K562 (cell line): Measurements from ENCODE around the gene EHD2. TPM values are rescaled to one million over a fixed set of nuclear protein-coding genes. Genes with fewer than 3 reads are reported as not detected.

ENCODE experiments used
- ATAC-seq: fragments of 200-7000 bp; cut with Tn5 transposase; 3 replicates; pipeline ENCODE4 v1.9.1; 2020; ENCODE audit warnings: moderate library complexity
- BruUV-seq: library from RNA; stranded (reverse); fragments of 400-500 nt; replicated peaks from 2 replicates; lab custom pipeline; 2021; lab: Mats Ljungman, UMichigan
- CTCF ChIA-PET: fragments of 300-600 bp; formaldehyde crosslinking; extraction: SDS; loops from one replicate; lab custom pipeline; 2021; ENCODE audit warnings: low intra/inter-chr PET ratio; lab: Yijun Ruan, JAX
- POLR2A ChIA-PET: fragments of 300-600, 350-650 bp; sonication (Branson Sonifier 250); formaldehyde crosslinking; extraction: SDS; loops from one replicate; lab custom pipeline; 2021; ENCODE audit warnings: antibody characterized with exemption, inconsistent platforms; lab: Yijun Ruan, JAX
- DNase-seq, 4 experiments: peaks; one replicate each; pipeline versions ENCODE4 v3.0.0 to v3.0.0-alpha.2; 2011 to 2018; ENCODE audit warnings: low spot score in 3 of 4, mixed read lengths in 3 of 4; ENCODE audit errors: extremely low read depth in 1 of 4
- FAIRE-seq: peaks from 2 replicates; lab custom pipeline; 2011; peaks lifted over from hg19 to GRCh38; lab: Jason Lieb, UNC
- H2AFZ ChIP-seq: 2 replicates; pipeline ENCODE4 v1.6.0; 2011; ENCODE audit warnings: low read depth, low read length, control low read depth, inconsistent platforms
- H3K27ac ChIP-seq: fragments of 200-600 bp; 3 replicates; pipeline ENCODE4 v1.8.0; 2011; ENCODE audit warnings: low read depth, mild to moderate bottlenecking, control low read depth, inconsistent platforms, low read length, moderate library complexity, mixed read lengths; ENCODE audit errors: extremely low read depth
- H3K27me3 ChIP-seq, 2 experiments: fragments of 300-600 bp in 1 of 2; 2 replicates in 1 of 2; 3 replicates in 1 of 2; pipeline versions ENCODE4 v1.6.0 to v1.8.0; 2011; ENCODE audit warnings: inconsistent platforms in 2 of 2, low read length in 2 of 2, mild to moderate bottlenecking in 1 of 2, mixed read lengths in 1 of 2, moderate library complexity in 1 of 2; ENCODE audit not compliant: control insufficient read depth in 2 of 2, insufficient read depth in 2 of 2
- H3K36me3 ChIP-seq: fragments of 300-600 bp; 3 replicates; pipeline ENCODE4 v1.8.0; 2011; ENCODE audit warnings: mild to moderate bottlenecking, low read length, inconsistent platforms; ENCODE audit not compliant: control insufficient read depth, insufficient read depth
- H3K4me1 ChIP-seq, 2 experiments: fragments of 200-600 bp in 1 of 2; replicated peaks in 1 of 2; 2 replicates in 1 of 2; 3 replicates in 1 of 2; pipeline versions ENCODE4 v1.5.1 to v1.8.0; 2011; ENCODE audit warnings: inconsistent platforms in 2 of 2, low read length in 2 of 2, mild to moderate bottlenecking in 1 of 2, mixed read lengths in 1 of 2, moderate library complexity in 1 of 2; ENCODE audit not compliant: control insufficient read depth in 2 of 2, insufficient read depth in 2 of 2
- H3K4me2 ChIP-seq: 2 replicates; pipeline ENCODE4 v1.6.1; 2011; ENCODE audit warnings: low read length, control low read depth, inconsistent platforms, mixed read lengths; ENCODE audit not compliant: insufficient read depth
- H3K4me3 ChIP-seq: fragments of 200-600 bp; sonication (generic), shearing (Covaris generic); 2 replicates; pipeline ENCODE4 v1.5.1; 2016; ENCODE audit warnings: control low read depth, inconsistent platforms
- H3K79me2 ChIP-seq: fragments of 200-600 bp; 3 replicates; pipeline ENCODE4 v1.8.0; 2011; ENCODE audit warnings: low read length, inconsistent platforms; ENCODE audit not compliant: control insufficient read depth, insufficient read depth
- H3K9ac ChIP-seq, 2 experiments: 2 replicates each; pipeline versions ENCODE4 v1.6.0 to v1.6.1; 2011; ENCODE audit warnings: low read depth in 2 of 2, low read length in 2 of 2, control low read depth in 1 of 2, inconsistent platforms in 1 of 2, mild to moderate bottlenecking in 1 of 2, mixed read lengths in 1 of 2; ENCODE audit not compliant: insufficient read depth in 1 of 2
- H3K9me1 ChIP-seq: one replicate; pipeline ENCODE4 v1.6.0; 2011; ENCODE audit warnings: inconsistent platforms, mild to moderate bottlenecking, low read length, moderate library complexity; ENCODE audit not compliant: control insufficient read depth, insufficient read depth
- H3K9me3 ChIP-seq: replicated peaks from 2 replicates; pipeline ENCODE4 v1.5.1; 2011; ENCODE audit warnings: low read depth, low read length, inconsistent platforms; ENCODE audit not compliant: control insufficient read depth, insufficient read depth
- H4K20me1 ChIP-seq: replicated peaks from 2 replicates; pipeline ENCODE4 v1.6.1; 2011; ENCODE audit warnings: low read length, inconsistent platforms, mixed read lengths; ENCODE audit not compliant: control insufficient read depth, insufficient read depth
- ADNP ChIP-seq: fragments of 200-800 bp; sonication (Bioruptor generic); IDR thresholded peaks from 2 replicates; pipeline ENCODE4 v1.6.1; 2016; ENCODE audit warnings: missing genetic modification characterization, missing compliant biosample characterization
- ELF2 ChIP-seq: fragments of 250-450 bp; sonication (Bioruptor Pico); IDR thresholded peaks from 2 replicates; pipeline ENCODE4 v1.5.0; 2021; ENCODE audit warnings: mild to moderate bottlenecking
- MTF1 ChIP-seq: fragments of 250-450 bp; sonication (Bioruptor Pico); IDR thresholded peaks from 2 replicates; pipeline ENCODE4 v1.9.0; 2021; ENCODE audit warnings: moderate library complexity, mild to moderate bottlenecking, inconsistent platforms, borderline replicate concordance
- ZKSCAN1 ChIP-seq: fragments of 150-350 bp; IDR thresholded peaks from 2 replicates; pipeline ENCODE4 v1.6.1; 2016; ENCODE audit warnings: low read depth, low read length
- ZNF24 ChIP-seq: fragments of 450-650 bp; IDR thresholded peaks from 2 replicates; pipeline ENCODE4 v1.6.1; 2016
- WGBS: fragments of 100-300 bp; shearing (Covaris generic); methylation state at CpG from one replicate; pipeline ENCODE4 v1.1.6; 2016; ENCODE audit warnings: low coverage, mixed read lengths; ENCODE audit not compliant: insufficient coverage; ENCODE audit errors: missing lambda C conversion rate; 5-methylcytosine and 5-hydroxymethylcytosine counted together
- in situ Hi-C: fragments of 300-500 bp; cut with MboI; formaldehyde crosslinking; loops from 4 replicates; pipeline ENCODE4 v1.15.0; 2018; ENCODE audit warnings: inconsistent platforms, mixed read lengths
- intact Hi-C: fragments of 100-400 bp; cut with micrococcal nuclease; formaldehyde crosslinking; loops from 2 replicates; pipeline ENCODE4 v1.14.2; 2022
- polyA plus RNA-seq, 8 experiments: library from polyadenylated mRNA; depleted of rRNA in 4 of 8; stranded (reverse) in 5 of 8; unstranded in 3 of 8; fragments of >200 nt; fragmentation: Nextera tagmentation in 2 of 8; fragmentation: Illumina TruSeq in 1 of 8; extraction: Ambion mirVana in 2 of 8; extraction: Trizol in 1 of 8; gene quantifications; 2 replicates each; pipeline versions ENCODE4 v1.2.1 to v1.2.3, GENCODE V29; 2011 to 2014; ENCODE audit warnings: inconsistent platforms in 1 of 8, missing spikeins in 1 of 8
- total RNA-seq, 7 experiments: library from RNA; depleted of rRNA in 6 of 7; stranded (reverse); fragments of >200 nt in 6 of 7; fragmentation: Illumina TruSeq in 2 of 7; extraction: Trizol in 2 of 7; gene quantifications; 2 replicates each; pipeline versions ENCODE4 v1.2.1 to v1.2.3, GENCODE V29; 2011 to 2021; ENCODE audit warnings: low replicate concordance in 1 of 7
- TF ChIP-seq, protein P1 (sequence below): fragments of 250-450 bp; sonication (Bioruptor Pico); IDR thresholded peaks from 2 replicates; pipeline ENCODE4 v1.5.0; 2021; ENCODE audit warnings: mild to moderate bottlenecking, borderline replicate concordance
- TF ChIP-seq, protein P2 (sequence below): fragments of 250-450 bp; sonication (Bioruptor Pico); IDR thresholded peaks from 2 replicates; pipeline ENCODE4 v1.5.0; 2021; ENCODE audit warnings: mild to moderate bottlenecking, moderate library complexity

The EHD2 gene
- total and polyA plus RNA-seq, 9 of the 15 experiments (the other 6 are each of a cell fraction or from before 2014, with no cell fraction given): 1.7 to 32.2 (median 3.0) TPM

DNA sequence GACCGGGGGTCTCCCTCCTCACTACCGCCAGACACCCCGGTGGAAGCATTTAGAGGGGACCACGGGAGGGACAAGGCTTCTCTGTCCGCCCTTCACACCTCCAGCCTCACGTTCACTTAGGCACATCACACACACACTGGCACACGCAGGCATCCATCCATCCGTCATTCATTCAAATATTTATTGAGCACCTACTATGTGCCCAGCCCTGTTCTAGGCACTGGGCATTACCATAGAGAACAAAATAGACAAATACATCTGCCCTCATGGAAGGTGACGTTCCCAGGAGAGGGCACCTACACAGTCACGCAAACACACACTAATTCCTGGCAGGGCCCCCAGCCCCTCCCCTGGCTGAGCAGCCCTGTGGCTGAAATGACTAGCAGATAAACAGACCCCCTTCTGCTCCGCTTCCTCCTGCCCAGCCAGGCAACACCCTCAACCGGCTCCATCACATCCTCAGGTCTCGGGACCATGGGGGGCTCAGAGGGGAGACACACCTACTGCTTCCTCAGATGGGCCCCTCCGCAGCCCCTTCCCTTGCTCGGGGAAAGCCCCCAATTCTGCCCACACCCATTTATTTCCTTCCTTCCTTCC is 28.4 kb downstream of the EHD2 start:
- WGBS: 87% methylated on average over 10 of the region's 15 CpGs
- H3K9me1 ChIP-seq: no peaks in the 10 kb centered on the region
- H3K27me3 ChIP-seq: no peaks in the 10 kb centered on the region
- intact Hi-C loops (no loop called here), in situ Hi-C loops (no loop called here)
- FAIRE-seq: no peak
- no peak overlapping the region for H2AFZ ChIP-seq
- no peak overlapping the region for H3K4me2 ChIP-seq
- no peak for DNase-seq
- no peaks in the 10 kb centered on the region for H3K9me3 ChIP-seq
- POLR2A ChIA-PET: interaction anchor here (0.6 to 0.9 kb wide), 3 partner anchors 17 to 1639 kb away, joined by 3 read pairs; no protein-coding TSS in a partner anchor
- no peak overlapping the region for H3K4me3 ChIP-seq
- no peak overlapping the region for H3K27ac ChIP-seq
- BruUV-seq: no TSS peak
- no peaks in the 10 kb centered on the region for H4K20me1 ChIP-seq
- peaks cover 17% of the 10 kb centered on the region for H3K79me2 ChIP-seq
- no peak for ATAC-seq
- no peak overlapping the region for H3K9ac ChIP-seq
- H3K4me1 ChIP-seq: peaks cover 24 to 31% of the 10 kb centered on the region in 2 experiments
- peaks cover 24% of the 10 kb centered on the region; the same call in 2 of the 3 replicates for H3K36me3 ChIP-seq
- CTCF ChIA-PET: no interaction called here
- TF ChIP-seq ZKSCAN1: peak; percentile 97
- TF ChIP-seq, protein P1, sequence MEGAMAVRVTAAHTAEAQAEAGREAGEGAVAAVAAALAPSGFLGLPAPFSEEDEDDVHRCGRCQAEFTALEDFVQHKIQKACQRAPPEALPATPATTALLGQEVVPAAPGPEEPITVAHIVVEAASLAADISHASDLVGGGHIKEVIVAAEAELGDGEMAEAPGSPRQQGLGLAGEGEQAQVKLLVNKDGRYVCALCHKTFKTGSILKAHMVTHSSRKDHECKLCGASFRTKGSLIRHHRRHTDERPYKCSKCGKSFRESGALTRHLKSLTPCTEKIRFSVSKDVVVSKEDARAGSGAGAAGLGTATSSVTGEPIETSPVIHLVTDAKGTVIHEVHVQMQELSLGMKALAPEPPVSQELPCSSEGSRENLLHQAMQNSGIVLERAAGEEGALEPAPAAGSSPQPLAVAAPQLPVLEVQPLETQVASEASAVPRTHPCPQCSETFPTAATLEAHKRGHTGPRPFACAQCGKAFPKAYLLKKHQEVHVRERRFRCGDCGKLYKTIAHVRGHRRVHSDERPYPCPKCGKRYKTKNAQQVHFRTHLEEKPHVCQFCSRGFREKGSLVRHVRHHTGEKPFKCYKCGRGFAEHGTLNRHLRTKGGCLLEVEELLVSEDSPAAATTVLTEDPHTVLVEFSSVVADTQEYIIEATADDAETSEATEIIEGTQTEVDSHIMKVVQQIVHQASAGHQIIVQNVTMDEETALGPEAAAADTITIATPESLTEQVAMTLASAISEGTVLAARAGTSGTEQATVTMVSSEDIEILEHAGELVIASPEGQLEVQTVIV (CRISPR knock-in tag): no peak
- TF ChIP-seq ELF2 (CRISPR knock-in tag): no peak
- TF ChIP-seq, protein P2, sequence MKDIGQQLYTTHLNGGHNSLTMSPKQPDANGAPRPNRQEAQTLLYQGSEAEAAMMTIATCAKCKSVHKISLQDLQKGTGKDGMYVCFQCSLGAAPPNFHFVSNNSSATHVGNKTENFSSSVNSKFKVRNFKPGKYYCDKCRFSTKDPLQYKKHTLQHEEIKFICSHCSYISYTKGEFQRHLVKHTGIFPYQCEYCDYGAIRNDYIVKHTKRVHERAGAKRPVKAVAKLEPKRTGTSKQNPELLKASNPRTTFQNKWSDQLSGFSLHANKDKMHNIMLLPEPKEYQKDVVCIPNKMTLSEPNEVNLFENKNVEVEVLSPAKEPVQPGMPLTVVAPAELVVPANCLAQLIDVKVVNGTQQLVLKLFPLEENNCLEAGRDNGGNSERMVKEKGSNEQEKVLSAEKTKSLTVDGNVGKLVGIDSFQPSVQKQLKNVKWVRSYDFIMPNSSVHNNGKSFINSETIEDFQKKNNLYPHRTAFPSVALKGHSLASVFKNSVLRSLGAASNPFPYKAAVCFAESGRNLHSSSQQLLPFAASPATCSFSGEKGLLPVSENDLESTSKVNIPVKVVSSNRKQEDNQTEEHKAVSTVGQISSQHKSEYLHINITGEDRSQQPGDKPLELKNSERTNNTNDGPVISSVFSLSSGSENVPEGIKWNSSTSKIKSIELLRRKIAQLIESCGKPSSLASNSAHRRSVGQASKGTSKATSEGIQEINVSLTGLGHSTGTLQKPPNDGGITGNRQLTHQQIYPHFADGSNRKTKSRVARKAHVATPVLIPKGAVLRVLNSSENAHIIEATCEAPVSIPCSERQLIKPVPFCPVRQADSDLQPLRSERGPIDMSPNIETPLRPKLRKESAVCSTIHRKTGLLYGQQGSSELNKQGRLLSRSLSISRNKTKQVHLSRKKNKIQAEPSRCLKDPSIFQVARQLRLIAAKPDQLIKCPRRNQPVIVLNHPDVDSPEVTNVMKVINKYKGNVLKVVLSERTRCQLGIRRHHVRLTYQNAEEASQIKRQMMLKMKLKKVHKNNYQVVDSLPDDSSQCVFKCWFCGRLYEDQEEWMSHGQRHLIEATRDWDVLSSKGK (CRISPR knock-in tag): no peak
- peak; percentile 77; the same call in 1 of the 2 replicates for TF ChIP-seq ZNF24
- peak; percentile 49; the same call in 1 of the 2 replicates for TF ChIP-seq ADNP (tag)
- no peak for TF ChIP-seq MTF1 (CRISPR knock-in tag)
- TF ChIP-seq, all 486 proteins: peak for 3
